ENCODE data around the gene CADPS2.
"Not testable (repeated sequence)": the region's sequence is repeated elsewhere in the genome, so short reads cannot be mapped to it uniquely, and the experiment has no call there.

Gene CADPS2

DNA sequence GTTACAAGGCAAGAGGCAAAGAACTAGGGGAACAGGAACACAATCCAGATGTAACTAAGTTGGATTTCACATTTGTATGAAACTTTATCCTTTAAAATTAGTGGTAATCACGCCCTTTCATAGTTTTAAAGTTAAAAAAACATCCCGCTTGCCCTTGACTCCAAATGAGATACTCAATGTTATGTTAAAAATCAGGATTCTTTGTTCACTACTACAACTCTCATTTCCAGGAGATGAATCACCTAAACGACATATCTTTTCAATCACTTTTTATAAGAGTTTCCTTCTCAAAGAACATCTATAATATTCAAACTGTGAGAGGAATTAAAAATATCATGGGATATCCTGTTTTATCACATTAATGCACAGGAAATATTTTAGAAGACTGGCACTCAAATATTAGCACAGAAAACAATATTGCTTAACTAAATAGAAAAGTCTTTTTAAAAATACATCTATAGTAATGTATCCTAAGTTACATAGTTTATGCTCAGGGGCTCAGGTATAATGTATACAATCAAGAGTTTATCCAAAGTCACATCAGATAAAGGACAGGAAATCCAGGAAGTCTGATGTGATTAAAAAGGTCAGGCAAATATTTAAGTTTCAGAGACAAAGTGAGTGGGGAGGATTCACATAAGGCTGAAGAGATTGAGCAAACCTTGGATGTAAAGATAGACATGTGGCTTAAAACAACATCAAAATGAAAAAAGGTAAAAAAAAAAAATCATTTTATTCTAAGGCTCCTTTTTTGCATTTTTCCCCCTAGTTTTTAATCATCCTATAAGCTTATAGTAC, 41.9 kb downstream of the CADPS2 start:
- no peak overlapping the region for H3K9ac ChIP-seq (ENCODE audit: low read length)
- no peak overlapping the region for H3K27ac ChIP-seq (ENCODE audit: low read depth, low read length)
- no peaks in the 10 kb centered on the region for H3F3A ChIP-seq (ENCODE audit: insufficient read depth)
- H3K9me3 ChIP-seq (ENCODE audit: insufficient read depth, low read length), result no peaks in the 10 kb centered on the region
- H2AFZ ChIP-seq (ENCODE audit: low read depth, low read length, severe bottlenecking), result no peak overlapping the region
- no peak overlapping the region for H3K4me2 ChIP-seq (ENCODE audit: low read depth, low read length, poor library complexity, severe bottlenecking)
- H3K79me2 ChIP-seq (ENCODE audit: insufficient read depth, low read length), result no peaks in the 10 kb centered on the region
- H3K4me3 ChIP-seq (ENCODE audit: insufficient read depth, low read length, poor library complexity, severe bottlenecking), result no peak overlapping the region
- no peaks in the 10 kb centered on the region for H3K27me3 ChIP-seq (ENCODE audit: low read length)
- TF ChIP-seq EZH2phosphoT487 (conservative IDR thresholded peaks at IDR 0.05; ENCODE audit: low read length), result no peak
- TF ChIP-seq, protein P1, sequence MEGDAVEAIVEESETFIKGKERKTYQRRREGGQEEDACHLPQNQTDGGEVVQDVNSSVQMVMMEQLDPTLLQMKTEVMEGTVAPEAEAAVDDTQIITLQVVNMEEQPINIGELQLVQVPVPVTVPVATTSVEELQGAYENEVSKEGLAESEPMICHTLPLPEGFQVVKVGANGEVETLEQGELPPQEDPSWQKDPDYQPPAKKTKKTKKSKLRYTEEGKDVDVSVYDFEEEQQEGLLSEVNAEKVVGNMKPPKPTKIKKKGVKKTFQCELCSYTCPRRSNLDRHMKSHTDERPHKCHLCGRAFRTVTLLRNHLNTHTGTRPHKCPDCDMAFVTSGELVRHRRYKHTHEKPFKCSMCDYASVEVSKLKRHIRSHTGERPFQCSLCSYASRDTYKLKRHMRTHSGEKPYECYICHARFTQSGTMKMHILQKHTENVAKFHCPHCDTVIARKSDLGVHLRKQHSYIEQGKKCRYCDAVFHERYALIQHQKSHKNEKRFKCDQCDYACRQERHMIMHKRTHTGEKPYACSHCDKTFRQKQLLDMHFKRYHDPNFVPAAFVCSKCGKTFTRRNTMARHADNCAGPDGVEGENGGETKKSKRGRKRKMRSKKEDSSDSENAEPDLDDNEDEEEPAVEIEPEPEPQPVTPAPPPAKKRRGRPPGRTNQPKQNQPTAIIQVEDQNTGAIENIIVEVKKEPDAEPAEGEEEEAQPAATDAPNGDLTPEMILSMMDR (IDR thresholded peaks at IDR 0.05; ENCODE audit: insufficient read depth, low read length, poor library complexity, severe bottlenecking), result no peak
- no peaks in the 10 kb centered on the region for H3K36me3 ChIP-seq (ENCODE audit: low read length)
- H3K9me2 ChIP-seq (replicated peaks; ENCODE audit: insufficient read depth, low read length), result no peaks in the 10 kb centered on the region
- H4K20me1 ChIP-seq (ENCODE audit: low read depth, low read length), result no peaks in the 10 kb centered on the region

DNA sequence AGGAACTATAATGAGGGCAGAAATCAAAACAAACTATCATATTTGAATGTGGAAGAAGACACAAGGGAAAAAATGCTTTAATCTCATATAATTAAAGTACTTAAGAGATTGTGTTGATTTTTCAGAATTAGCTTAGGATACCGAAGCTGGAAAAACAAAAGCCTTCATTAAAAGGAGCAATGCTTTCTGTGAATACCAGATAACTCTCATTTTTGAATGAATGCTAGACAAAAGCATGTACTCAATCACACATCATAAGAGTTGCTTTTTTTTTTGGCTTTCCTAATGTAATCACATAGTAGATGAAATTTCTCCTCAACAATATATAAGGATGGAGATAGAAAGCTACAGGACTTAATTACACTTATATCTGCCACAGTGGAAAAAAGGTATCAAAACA, 43.3 kb downstream of the CADPS2 start:
- no peaks in the 10 kb centered on the region for H3K36me3 ChIP-seq (ENCODE audit: low read length)

DNA sequence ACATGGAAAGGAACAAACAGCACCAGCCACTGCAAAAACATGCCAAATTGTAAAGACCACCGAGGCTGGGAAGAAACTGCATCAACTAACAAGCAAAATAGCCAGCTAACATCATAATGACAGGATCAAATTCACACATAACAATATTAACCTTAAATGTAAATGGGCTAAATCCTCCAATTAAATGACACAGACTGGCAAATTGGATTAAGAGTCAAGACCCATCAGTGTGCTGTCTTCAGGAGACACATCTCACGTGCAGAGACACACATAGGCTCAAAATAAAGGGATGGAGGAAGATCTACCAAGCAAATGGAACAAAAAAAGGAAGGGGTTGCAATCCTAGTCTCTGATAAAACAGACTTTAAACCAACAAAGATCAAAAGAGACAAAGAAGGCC, 50.0 kb downstream of the CADPS2 start:
- H2AFZ ChIP-seq (ENCODE audit: low read depth, low read length, severe bottlenecking); H3K27me3 ChIP-seq (ENCODE audit: low read length); H3K36me3 ChIP-seq (ENCODE audit: low read length); H3K4me2 ChIP-seq (ENCODE audit: low read depth, low read length, poor library complexity, severe bottlenecking); H4K20me1 ChIP-seq (ENCODE audit: low read depth, low read length); H3K27ac ChIP-seq (ENCODE audit: low read depth, low read length); H3K4me3 ChIP-seq (ENCODE audit: insufficient read depth, low read length, poor library complexity, severe bottlenecking); H3K9ac ChIP-seq (ENCODE audit: low read length); H3F3A ChIP-seq (ENCODE audit: insufficient read depth); H3K9me3 ChIP-seq (ENCODE audit: insufficient read depth, low read length); H3K9me2 ChIP-seq (replicated peaks; ENCODE audit: insufficient read depth, low read length); H3K79me2 ChIP-seq (ENCODE audit: insufficient read depth, low read length): not testable (repeated sequence)

More for the DNA sequence above, 43.3 kb downstream of the CADPS2 start:
- no peaks in the 10 kb centered on the region for H3F3A ChIP-seq (ENCODE audit: insufficient read depth)
- TF ChIP-seq, protein P1 (IDR thresholded peaks at IDR 0.05; ENCODE audit: insufficient read depth, low read length, poor library complexity, severe bottlenecking), result no peak
- no peak for TF ChIP-seq EZH2phosphoT487 (conservative IDR thresholded peaks at IDR 0.05; ENCODE audit: low read length)
- H4K20me1 ChIP-seq (ENCODE audit: low read depth, low read length), result no peaks in the 10 kb centered on the region
- no peak overlapping the region for H3K27ac ChIP-seq (ENCODE audit: low read depth, low read length)
- no peaks in the 10 kb centered on the region for H3K9me2 ChIP-seq (replicated peaks; ENCODE audit: insufficient read depth, low read length)
- no peak overlapping the region for H2AFZ ChIP-seq (ENCODE audit: low read depth, low read length, severe bottlenecking)
- H3K4me3 ChIP-seq (ENCODE audit: insufficient read depth, low read length, poor library complexity, severe bottlenecking), result no peak overlapping the region
- no peaks in the 10 kb centered on the region for H3K79me2 ChIP-seq (ENCODE audit: insufficient read depth, low read length)
- H3K27me3 ChIP-seq (ENCODE audit: low read length), result no peaks in the 10 kb centered on the region
- H3K4me2 ChIP-seq (ENCODE audit: low read depth, low read length, poor library complexity, severe bottlenecking), result no peak overlapping the region
- no peak overlapping the region for H3K9ac ChIP-seq (ENCODE audit: low read length)
- H3K9me3 ChIP-seq (ENCODE audit: insufficient read depth, low read length), result no peaks in the 10 kb centered on the region

DNA sequence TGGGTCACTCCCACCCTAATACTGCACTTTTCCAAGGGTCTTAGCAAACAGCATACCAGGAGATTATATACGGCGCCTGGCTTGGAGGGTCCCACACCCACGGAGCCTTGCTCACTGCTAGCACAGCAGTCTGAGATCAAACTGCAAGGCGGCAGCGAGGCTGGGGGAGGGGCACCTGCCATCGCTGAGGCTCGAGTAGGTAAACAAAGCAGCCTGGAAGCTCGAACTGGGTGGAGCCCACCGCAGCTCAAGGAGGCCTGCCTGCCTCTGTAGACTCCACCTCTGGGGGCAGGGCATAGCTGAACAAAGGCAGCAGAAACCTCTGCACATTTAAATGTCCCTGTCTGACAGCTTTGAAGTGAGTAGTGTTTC, 51.7 kb downstream of the CADPS2 start:
- H3K9ac ChIP-seq (ENCODE audit: low read length); H2AFZ ChIP-seq (ENCODE audit: low read depth, low read length, severe bottlenecking); H3K9me2 ChIP-seq (replicated peaks; ENCODE audit: insufficient read depth, low read length); H3F3A ChIP-seq (ENCODE audit: insufficient read depth); H3K79me2 ChIP-seq (ENCODE audit: insufficient read depth, low read length); H4K20me1 ChIP-seq (ENCODE audit: low read depth, low read length); H3K4me2 ChIP-seq (ENCODE audit: low read depth, low read length, poor library complexity, severe bottlenecking); H3K36me3 ChIP-seq (ENCODE audit: low read length); H3K27ac ChIP-seq (ENCODE audit: low read depth, low read length); H3K4me3 ChIP-seq (ENCODE audit: insufficient read depth, low read length, poor library complexity, severe bottlenecking); H3K9me3 ChIP-seq (ENCODE audit: insufficient read depth, low read length); H3K27me3 ChIP-seq (ENCODE audit: low read length): not testable (repeated sequence)
